ENCODE measurements around the gene MRPL55. TPM values are rescaled to one million over a fixed set of nuclear protein-coding genes. Genes with fewer than 3 reads are reported as not detected.

Gene MRPL55
- total and polyA plus RNA-seq, 2 experiments from 2014 or later = 92.4 to 172 TPM

DNA sequence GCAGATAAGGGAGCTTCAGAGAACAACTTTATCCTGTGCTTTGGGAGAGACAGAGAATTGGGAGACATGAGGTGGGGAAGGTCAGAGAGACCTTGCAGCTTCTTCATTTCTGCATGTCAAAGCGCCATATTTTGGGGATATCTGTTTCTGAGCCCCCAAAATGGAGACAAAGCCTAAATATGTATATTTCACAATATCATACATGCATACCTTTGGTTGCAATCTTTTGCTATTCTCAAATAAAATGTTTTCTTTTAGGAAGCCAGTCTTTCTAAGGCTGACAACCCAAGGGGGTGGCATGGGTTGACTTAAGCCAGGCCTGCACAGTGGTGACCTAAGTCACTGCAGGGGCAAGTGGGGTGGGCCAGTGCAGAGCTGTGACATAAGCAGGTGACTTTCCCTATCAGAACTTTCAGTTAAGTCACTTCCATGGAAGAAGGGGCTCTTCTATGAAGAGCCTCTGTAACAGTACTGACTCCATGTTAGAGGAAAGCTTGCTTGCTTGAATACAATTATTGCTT is 13.9 kb upstream of the MRPL55 start (continued):
- TF ChIP-seq, protein P1, sequence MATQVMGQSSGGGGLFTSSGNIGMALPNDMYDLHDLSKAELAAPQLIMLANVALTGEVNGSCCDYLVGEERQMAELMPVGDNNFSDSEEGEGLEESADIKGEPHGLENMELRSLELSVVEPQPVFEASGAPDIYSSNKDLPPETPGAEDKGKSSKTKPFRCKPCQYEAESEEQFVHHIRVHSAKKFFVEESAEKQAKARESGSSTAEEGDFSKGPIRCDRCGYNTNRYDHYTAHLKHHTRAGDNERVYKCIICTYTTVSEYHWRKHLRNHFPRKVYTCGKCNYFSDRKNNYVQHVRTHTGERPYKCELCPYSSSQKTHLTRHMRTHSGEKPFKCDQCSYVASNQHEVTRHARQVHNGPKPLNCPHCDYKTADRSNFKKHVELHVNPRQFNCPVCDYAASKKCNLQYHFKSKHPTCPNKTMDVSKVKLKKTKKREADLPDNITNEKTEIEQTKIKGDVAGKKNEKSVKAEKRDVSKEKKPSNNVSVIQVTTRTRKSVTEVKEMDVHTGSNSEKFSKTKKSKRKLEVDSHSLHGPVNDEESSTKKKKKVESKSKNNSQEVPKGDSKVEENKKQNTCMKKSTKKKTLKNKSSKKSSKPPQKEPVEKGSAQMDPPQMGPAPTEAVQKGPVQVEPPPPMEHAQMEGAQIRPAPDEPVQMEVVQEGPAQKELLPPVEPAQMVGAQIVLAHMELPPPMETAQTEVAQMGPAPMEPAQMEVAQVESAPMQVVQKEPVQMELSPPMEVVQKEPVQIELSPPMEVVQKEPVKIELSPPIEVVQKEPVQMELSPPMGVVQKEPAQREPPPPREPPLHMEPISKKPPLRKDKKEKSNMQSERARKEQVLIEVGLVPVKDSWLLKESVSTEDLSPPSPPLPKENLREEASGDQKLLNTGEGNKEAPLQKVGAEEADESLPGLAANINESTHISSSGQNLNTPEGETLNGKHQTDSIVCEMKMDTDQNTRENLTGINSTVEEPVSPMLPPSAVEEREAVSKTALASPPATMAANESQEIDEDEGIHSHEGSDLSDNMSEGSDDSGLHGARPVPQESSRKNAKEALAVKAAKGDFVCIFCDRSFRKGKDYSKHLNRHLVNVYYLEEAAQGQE (IDR thresholded peaks at IDR 0.05; ENCODE audit: unreplicated experiment) = no peak
- TF ChIP-seq, protein P2, sequence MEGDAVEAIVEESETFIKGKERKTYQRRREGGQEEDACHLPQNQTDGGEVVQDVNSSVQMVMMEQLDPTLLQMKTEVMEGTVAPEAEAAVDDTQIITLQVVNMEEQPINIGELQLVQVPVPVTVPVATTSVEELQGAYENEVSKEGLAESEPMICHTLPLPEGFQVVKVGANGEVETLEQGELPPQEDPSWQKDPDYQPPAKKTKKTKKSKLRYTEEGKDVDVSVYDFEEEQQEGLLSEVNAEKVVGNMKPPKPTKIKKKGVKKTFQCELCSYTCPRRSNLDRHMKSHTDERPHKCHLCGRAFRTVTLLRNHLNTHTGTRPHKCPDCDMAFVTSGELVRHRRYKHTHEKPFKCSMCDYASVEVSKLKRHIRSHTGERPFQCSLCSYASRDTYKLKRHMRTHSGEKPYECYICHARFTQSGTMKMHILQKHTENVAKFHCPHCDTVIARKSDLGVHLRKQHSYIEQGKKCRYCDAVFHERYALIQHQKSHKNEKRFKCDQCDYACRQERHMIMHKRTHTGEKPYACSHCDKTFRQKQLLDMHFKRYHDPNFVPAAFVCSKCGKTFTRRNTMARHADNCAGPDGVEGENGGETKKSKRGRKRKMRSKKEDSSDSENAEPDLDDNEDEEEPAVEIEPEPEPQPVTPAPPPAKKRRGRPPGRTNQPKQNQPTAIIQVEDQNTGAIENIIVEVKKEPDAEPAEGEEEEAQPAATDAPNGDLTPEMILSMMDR (conservative IDR thresholded peaks at IDR 0.05; ENCODE audit: low read depth in 2 of 2) = no peak
- no peak for TF ChIP-seq CREB1 (CRISPR knock-in tag; IDR thresholded peaks at IDR 0.05; ENCODE audit: low read depth)
- no peak for TF ChIP-seq POLR2AphosphoS5 (IDR thresholded peaks at IDR 0.05; ENCODE audit: low read depth)
- no peak for TF ChIP-seq NANOG (IDR thresholded peaks at IDR 0.05; ENCODE audit: borderline replicate concordance)
- TF ChIP-seq ZNF331 (CRISPR knock-in tag; IDR thresholded peaks at IDR 0.05; ENCODE audit: low read depth) = no peak
- no peak for TF ChIP-seq EZH2phosphoT487 (IDR thresholded peaks at IDR 0.05; ENCODE audit: unreplicated experiment)

DNA sequence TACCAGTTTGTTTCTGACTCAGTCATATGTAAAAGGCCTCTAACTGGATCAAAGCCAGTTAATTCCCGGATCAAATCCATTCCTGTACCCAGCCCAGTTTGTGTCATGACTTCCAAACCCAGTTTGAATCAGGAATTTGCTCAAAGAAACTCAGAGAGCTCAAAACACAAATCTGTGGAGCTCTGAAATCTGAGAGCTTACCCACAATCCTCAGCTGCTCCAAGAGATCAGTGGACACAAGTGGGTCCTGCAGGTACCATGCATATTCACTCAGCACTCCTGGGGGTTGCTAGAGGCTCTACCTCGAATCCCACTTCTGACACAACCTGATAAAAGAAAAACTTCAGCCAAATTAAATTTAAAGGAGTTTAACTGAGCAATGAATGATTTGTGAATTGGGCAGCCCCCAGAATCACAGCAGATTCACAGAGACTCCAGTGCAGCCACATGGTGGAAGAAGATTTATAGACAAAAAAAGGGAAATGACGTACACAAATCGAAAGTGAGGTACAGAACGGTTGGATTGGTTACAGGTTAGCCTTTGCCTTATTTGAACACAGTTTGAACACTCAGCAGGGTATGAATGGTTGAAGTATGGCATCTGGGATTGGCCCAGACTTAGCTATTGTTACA is 11.9 kb upstream of the MRPL55 start:
- Histone ChIP-seq H3K4me1 (ENCODE audit: insufficient read depth) (no peaks in the 10 kb centered on the region), H3K79me2 (replicated peaks; ENCODE audit: insufficient read depth) (no peaks in the 10 kb centered on the region), H3K4me2 (no peak overlapping the region), H2AFZ (no peak overlapping the region), H3K27ac (ENCODE audit: low read depth) (no peak overlapping the region), H3K9me2 (ENCODE audit: insufficient read depth) (no peaks in the 10 kb centered on the region), H3F3A (replicated peaks; ENCODE audit: low read depth) (no peaks in the 10 kb centered on the region), H3K4me3 (no peak overlapping the region), H4K20me1 (replicated peaks; ENCODE audit: insufficient read depth) (no peaks in the 10 kb centered on the region), H3K36me3 (ENCODE audit: insufficient read depth) (no peaks in the 10 kb centered on the region), H3K27me3 (ENCODE audit: insufficient read depth) (peaks cover 30% of the 10 kb centered on the region; the same call in 1 of the 2 replicates)
- no peak overlapping the region for H3K4me3 Mint-ChIP-seq
- DNase-seq (ENCODE audit: low spot score) (no peak), ATAC-seq (no peak)
- peaks cover 9% of the 10 kb centered on the region; the same call in 2 of the 3 replicates for H3K36me3 Mint-ChIP-seq (ENCODE audit: low read depth)
- H3K9me3 Mint-ChIP-seq = peaks cover 43% of the 10 kb centered on the region
- no peak overlapping the region for H3K27ac Mint-ChIP-seq
- H3K4me1 Mint-ChIP-seq = no peaks in the 10 kb centered on the region
- peaks cover 10% of the 10 kb centered on the region for H3K27me3 Mint-ChIP-seq (ENCODE audit: insufficient read depth, low read depth, poor library complexity)
- TF ChIP-seq, protein P1 (IDR thresholded peaks at IDR 0.05; ENCODE audit: unreplicated experiment) = no peak
- TF ChIP-seq, protein P3, sequence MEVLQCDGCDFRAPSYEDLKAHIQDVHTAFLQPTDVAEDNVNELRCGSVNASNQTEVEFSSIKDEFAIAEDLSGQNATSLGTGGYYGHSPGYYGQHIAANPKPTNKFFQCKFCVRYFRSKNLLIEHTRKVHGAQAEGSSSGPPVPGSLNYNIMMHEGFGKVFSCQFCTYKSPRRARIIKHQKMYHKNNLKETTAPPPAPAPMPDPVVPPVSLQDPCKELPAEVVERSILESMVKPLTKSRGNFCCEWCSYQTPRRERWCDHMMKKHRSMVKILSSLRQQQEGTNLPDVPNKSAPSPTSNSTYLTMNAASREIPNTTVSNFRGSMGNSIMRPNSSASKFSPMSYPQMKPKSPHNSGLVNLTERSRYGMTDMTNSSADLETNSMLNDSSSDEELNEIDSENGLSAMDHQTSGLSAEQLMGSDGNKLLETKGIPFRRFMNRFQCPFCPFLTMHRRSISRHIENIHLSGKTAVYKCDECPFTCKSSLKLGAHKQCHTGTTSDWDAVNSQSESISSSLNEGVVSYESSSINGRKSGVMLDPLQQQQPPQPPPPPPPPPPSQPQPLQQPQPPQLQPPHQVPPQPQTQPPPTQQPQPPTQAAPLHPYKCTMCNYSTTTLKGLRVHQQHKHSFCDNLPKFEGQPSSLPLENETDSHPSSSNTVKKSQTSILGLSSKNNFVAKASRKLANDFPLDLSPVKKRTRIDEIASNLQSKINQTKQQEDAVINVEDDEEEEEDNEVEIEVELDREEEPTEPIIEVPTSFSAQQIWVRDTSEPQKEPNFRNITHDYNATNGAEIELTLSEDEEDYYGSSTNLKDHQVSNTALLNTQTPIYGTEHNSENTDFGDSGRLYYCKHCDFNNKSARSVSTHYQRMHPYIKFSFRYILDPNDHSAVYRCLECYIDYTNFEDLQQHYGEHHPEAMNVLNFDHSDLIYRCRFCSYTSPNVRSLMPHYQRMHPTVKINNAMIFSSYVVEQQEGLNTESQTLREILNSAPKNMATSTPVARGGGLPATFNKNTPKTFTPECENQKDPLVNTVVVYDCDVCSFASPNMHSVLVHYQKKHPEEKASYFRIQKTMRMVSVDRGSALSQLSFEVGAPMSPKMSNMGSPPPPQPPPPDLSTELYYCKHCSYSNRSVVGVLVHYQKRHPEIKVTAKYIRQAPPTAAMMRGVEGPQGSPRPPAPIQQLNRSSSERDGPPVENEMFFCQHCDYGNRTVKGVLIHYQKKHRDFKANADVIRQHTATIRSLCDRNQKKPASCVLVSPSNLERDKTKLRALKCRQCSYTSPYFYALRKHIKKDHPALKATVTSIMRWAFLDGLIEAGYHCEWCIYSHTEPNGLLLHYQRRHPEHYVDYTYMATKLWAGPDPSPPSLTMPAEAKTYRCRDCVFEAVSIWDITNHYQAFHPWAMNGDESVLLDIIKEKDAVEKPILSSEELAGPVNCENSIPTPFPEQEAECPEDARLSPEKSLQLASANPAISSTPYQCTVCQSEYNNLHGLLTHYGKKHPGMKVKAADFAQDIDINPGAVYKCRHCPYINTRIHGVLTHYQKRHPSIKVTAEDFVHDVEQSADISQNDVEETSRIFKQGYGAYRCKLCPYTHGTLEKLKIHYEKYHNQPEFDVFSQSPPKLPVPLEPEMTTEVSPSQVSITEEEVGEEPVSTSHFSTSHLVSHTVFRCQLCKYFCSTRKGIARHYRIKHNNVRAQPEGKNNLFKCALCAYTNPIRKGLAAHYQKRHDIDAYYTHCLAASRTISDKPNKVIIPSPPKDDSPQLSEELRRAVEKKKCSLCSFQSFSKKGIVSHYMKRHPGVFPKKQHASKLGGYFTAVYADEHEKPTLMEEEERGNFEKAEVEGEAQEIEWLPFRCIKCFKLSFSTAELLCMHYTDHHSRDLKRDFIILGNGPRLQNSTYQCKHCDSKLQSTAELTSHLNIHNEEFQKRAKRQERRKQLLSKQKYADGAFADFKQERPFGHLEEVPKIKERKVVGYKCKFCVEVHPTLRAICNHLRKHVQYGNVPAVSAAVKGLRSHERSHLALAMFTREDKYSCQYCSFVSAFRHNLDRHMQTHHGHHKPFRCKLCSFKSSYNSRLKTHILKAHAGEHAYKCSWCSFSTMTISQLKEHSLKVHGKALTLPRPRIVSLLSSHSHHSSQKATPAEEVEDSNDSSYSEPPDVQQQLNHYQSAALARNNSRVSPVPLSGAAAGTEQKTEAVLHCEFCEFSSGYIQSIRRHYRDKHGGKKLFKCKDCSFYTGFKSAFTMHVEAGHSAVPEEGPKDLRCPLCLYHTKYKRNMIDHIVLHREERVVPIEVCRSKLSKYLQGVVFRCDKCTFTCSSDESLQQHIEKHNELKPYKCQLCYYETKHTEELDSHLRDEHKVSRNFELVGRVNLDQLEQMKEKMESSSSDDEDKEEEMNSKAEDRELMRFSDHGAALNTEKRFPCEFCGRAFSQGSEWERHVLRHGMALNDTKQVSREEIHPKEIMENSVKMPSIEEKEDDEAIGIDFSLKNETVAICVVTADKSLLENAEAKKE (CRISPR knock-in tag; IDR thresholded peaks at IDR 0.05) = no peak
- TF ChIP-seq STAT1 (IDR thresholded peaks at IDR 0.05; ENCODE audit: unreplicated experiment) = no peak

Measured in GM23338 (cell line).